Parathyroid adenoma (tissue), 2 donors: ENCODE results near the gene ETS2.

ENCODE experiments used
- H2AFZ ChIP-seq: fragments of 300-600 bp; sonication (generic); one replicate; pipeline ENCODE4 v1.7.0; 2017; ENCODE audit warnings: antibody characterized with exemption, mild to moderate bottlenecking
- H3K27ac ChIP-seq: fragments of 300-600 bp; sonication (generic); one replicate; pipeline ENCODE4 v1.7.0; 2017
- H3K27me3 ChIP-seq: fragments of 300-600 bp; sonication (generic); one replicate; pipeline ENCODE4 v1.7.0; 2017; ENCODE audit warnings: low read length; ENCODE audit not compliant: control insufficient read depth, insufficient read depth
- H3K36me3 ChIP-seq: fragments of 300-600 bp; sonication (generic); one replicate; pipeline ENCODE4 v1.7.0; 2017; ENCODE audit warnings: low read length; ENCODE audit not compliant: control insufficient read depth, insufficient read depth
- H3K4me1 ChIP-seq: fragments of 300-600 bp; sonication (generic); one replicate; pipeline ENCODE4 v1.7.0; 2017; ENCODE audit warnings: control low read depth
- H3K4me2 ChIP-seq: fragments of 300-600 bp; sonication (generic); one replicate; pipeline ENCODE4 v1.7.0; 2017; ENCODE audit warnings: low read length
- H3K4me3 ChIP-seq: fragments of 300-600 bp; sonication (generic); one replicate; pipeline ENCODE4 v1.7.0; 2017; ENCODE audit warnings: low read depth, low read length
- H3K79me2 ChIP-seq: fragments of 300-600 bp; sonication (generic); one replicate; pipeline ENCODE4 v1.7.0; 2017; ENCODE audit warnings: control low read depth
- H3K9ac ChIP-seq: fragments of 300-600 bp; sonication (generic); one replicate; pipeline ENCODE4 v1.7.0; 2017; ENCODE audit warnings: mild to moderate bottlenecking
- H3K9me3 ChIP-seq: fragments of 300-600 bp; sonication (generic); one replicate; pipeline ENCODE4 v1.7.0; 2017; ENCODE audit warnings: low read length; ENCODE audit not compliant: control insufficient read depth
- CTCF ChIP-seq: fragments of 300-600 bp; sonication (generic); IDR thresholded peaks from one replicate; pipeline ENCODE4 v1.7.0; 2017; ENCODE audit warnings: antibody characterized with exemption, mild to moderate bottlenecking
- donor health status: primary hyperparathyroidism.

ETS2 gene

GRCh38 chr21:38784458-38785266 is 21.1 kb upstream of the ETS2 start:
- H3K9ac ChIP-seq, result no peak overlapping the region

GRCh38 chr21:38785483-38785882 is 20.2 kb upstream of the ETS2 start:
- Histone ChIP-seq H3K4me3 (no peak overlapping the region), H3K79me2 (no peaks in the 10 kb centered on the region), H3K27me3 (no peaks in the 10 kb centered on the region), H3K9me3 (no peaks in the 10 kb centered on the region), H3K4me1 (peaks cover 3% of the 10 kb centered on the region), H3K4me2 (no peak overlapping the region), H3K27ac (no peak overlapping the region), H3K36me3 (no peaks in the 10 kb centered on the region), H3K9ac (no peak overlapping the region), H2AFZ (no peak overlapping the region)
- TF ChIP-seq CTCF, result no peak

More at GRCh38 chr21:38784458-38785266, 21.1 kb upstream of the ETS2 start:
- no peak overlapping the region for H3K4me3 ChIP-seq
- H3K4me1 ChIP-seq, result peaks cover 3% of the 10 kb centered on the region
- no peak overlapping the region for H2AFZ ChIP-seq
- no peak for TF ChIP-seq CTCF
- no peaks in the 10 kb centered on the region for H3K9me3 ChIP-seq
- H3K36me3 ChIP-seq, result no peaks in the 10 kb centered on the region
- H3K4me2 ChIP-seq, result no peak overlapping the region
- H3K27me3 ChIP-seq, result no peaks in the 10 kb centered on the region
- H3K79me2 ChIP-seq, result no peaks in the 10 kb centered on the region
- no peak overlapping the region for H3K27ac ChIP-seq

- H3K9ac ChIP-seq, result no peak overlapping the region
- no peak overlapping the region for H3K4me2 ChIP-seq
- H3K27ac ChIP-seq, result no peak overlapping the region
- no peak overlapping the region for H2AFZ ChIP-seq
- no peaks in the 10 kb centered on the region for H3K36me3 ChIP-seq
- H3K27me3 ChIP-seq, result no peaks in the 10 kb centered on the region
- peaks cover 3% of the 10 kb centered on the region for H3K4me1 ChIP-seq
- H3K4me3 ChIP-seq, result no peak overlapping the region
- no peaks in the 10 kb centered on the region for H3K79me2 ChIP-seq
- TF ChIP-seq CTCF, result no peak
- no peaks in the 10 kb centered on the region for H3K9me3 ChIP-seq
Measured at GRCh38 chr21:38787016-38787415, 18.7 kb upstream of the ETS2 start.

GRCh38 chr21:38787461-38788274 is 18.1 kb upstream of the ETS2 start:
- H3K9ac ChIP-seq, result no peak overlapping the region
- H3K27ac ChIP-seq, result no peak overlapping the region
- TF ChIP-seq CTCF, result no peak
- peak overlapping the region; percentile 16 for H2AFZ ChIP-seq
- H3K79me2 ChIP-seq, result no peaks in the 10 kb centered on the region
- peaks cover 3% of the 10 kb centered on the region for H3K4me1 ChIP-seq
- peak overlapping the region; percentile 54 for H3K4me2 ChIP-seq
- H3K4me3 ChIP-seq, result no peak overlapping the region
- H3K27me3 ChIP-seq, result no peaks in the 10 kb centered on the region
- H3K9me3 ChIP-seq, result no peaks in the 10 kb centered on the region
- no peaks in the 10 kb centered on the region for H3K36me3 ChIP-seq
